GM23338 (cell line): ENCODE results near the gene ADPRH.

ENCODE experiments used
- CREB1 ChIP-seq: fragments of 250-450 bp; sonication (Bioruptor Pico); IDR thresholded peaks from 2 replicates; pipeline ENCODE4 v1.5.0; 2020; ENCODE audit warnings: low read depth, mild to moderate bottlenecking, moderate library complexity
- CTCF ChIP-seq, 2 experiments: fragments of 200-600 bp in 1 of 2; sonication (generic) in 1 of 2; conservative IDR thresholded peaks; 2 replicates each; pipeline versions ENCODE4 v1.5.1 to v1.6.1; 2016 to 2017; ENCODE audit warnings: antibody characterized with exemption in 2 of 2, low read depth in 2 of 2, mild to moderate bottlenecking in 2 of 2, moderate library complexity in 1 of 2
- EZH2 ChIP-seq: fragments of 200-600 bp; sonication (generic); IDR thresholded peaks from one replicate; pipeline ENCODE4 v1.8.0; 2017; ENCODE audit warnings: antibody characterized with exemption, mild to moderate bottlenecking, low read depth; ENCODE audit not compliant: unreplicated experiment
- EZH2phosphoT487 ChIP-seq: fragments of 200-600 bp; sonication (generic); IDR thresholded peaks from one replicate; pipeline ENCODE4 v1.8.1; 2018; ENCODE audit warnings: antibody characterized with exemption; ENCODE audit not compliant: unreplicated experiment
- JUNB ChIP-seq: IDR thresholded peaks from one replicate; pipeline ENCODE4 v1.6.1; 2016; ENCODE audit warnings: antibody characterized with exemption; ENCODE audit not compliant: unreplicated experiment
- POLR2AphosphoS5 ChIP-seq: IDR thresholded peaks from 2 replicates; pipeline ENCODE4 v1.6.1; 2016; ENCODE audit warnings: antibody characterized with exemption, low read depth
- ZNF331 ChIP-seq: fragments of 250-450 bp; sonication (Bioruptor Pico); IDR thresholded peaks from 2 replicates; pipeline ENCODE4 v1.5.0; 2020; ENCODE audit warnings: low read depth, mild to moderate bottlenecking, moderate library complexity
- TF ChIP-seq, protein P1 (sequence below): IDR thresholded peaks from one replicate; pipeline ENCODE4 v1.6.1; 2018; ENCODE audit warnings: antibody characterized with exemption; ENCODE audit not compliant: unreplicated experiment

GRCh38 chr3:119555929-119556328 is 23.4 kb upstream of the ADPRH start:
- no peak for TF ChIP-seq EZH2
- TF ChIP-seq POLR2AphosphoS5, result no peak
- no peak for TF ChIP-seq CTCF (conservative IDR thresholded peaks at IDR 0.05; ENCODE audit: low read depth in 2 of 2)
- TF ChIP-seq, protein P1, sequence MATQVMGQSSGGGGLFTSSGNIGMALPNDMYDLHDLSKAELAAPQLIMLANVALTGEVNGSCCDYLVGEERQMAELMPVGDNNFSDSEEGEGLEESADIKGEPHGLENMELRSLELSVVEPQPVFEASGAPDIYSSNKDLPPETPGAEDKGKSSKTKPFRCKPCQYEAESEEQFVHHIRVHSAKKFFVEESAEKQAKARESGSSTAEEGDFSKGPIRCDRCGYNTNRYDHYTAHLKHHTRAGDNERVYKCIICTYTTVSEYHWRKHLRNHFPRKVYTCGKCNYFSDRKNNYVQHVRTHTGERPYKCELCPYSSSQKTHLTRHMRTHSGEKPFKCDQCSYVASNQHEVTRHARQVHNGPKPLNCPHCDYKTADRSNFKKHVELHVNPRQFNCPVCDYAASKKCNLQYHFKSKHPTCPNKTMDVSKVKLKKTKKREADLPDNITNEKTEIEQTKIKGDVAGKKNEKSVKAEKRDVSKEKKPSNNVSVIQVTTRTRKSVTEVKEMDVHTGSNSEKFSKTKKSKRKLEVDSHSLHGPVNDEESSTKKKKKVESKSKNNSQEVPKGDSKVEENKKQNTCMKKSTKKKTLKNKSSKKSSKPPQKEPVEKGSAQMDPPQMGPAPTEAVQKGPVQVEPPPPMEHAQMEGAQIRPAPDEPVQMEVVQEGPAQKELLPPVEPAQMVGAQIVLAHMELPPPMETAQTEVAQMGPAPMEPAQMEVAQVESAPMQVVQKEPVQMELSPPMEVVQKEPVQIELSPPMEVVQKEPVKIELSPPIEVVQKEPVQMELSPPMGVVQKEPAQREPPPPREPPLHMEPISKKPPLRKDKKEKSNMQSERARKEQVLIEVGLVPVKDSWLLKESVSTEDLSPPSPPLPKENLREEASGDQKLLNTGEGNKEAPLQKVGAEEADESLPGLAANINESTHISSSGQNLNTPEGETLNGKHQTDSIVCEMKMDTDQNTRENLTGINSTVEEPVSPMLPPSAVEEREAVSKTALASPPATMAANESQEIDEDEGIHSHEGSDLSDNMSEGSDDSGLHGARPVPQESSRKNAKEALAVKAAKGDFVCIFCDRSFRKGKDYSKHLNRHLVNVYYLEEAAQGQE, result no peak
- TF ChIP-seq EZH2phosphoT487, result no peak
- TF ChIP-seq CREB1 (CRISPR knock-in tag), result no peak
- TF ChIP-seq ZNF331 (CRISPR knock-in tag), result no peak
- no peak for TF ChIP-seq JUNB
